ENCODE data around the gene TRAFD1.

TRAFD1 gene

GRCh38 chr12:112165624-112166023 is 40.3 kb downstream of the TRAFD1 start:
- Histone ChIP-seq H4K8ac (ENCODE audit: low read depth, low read length) (no peak overlapping the region), H3K9ac (ENCODE audit: low read depth, low read length, poor library complexity) (no peak overlapping the region), H2BK12ac (ENCODE audit: low read length) (no peak overlapping the region), H3K4me2 (ENCODE audit: insufficient read depth, low read length, poor library complexity, severe bottlenecking) (no peak overlapping the region), H3K36me3 (replicated peaks in 1 of 2; ENCODE audit: control insufficient read depth in 2 of 2, insufficient read depth in 2 of 2, low read length in 2 of 2) (peaks cover 14 to 84% of the 10 kb centered on the region in 2 donors), H3K9me3 (replicated peaks in 1 of 2; ENCODE audit: control insufficient read depth in 2 of 2, insufficient read depth in 1 of 2, low read depth in 1 of 2, low read length in 2 of 2) (peaks cover 4 to 9% of the 10 kb centered on the region in 2 donors), H2BK15ac (ENCODE audit: low read length) (no peak overlapping the region), H3K4me1 (ENCODE audit: control insufficient read depth in 2 of 2, insufficient read depth in 1 of 2, low read depth in 1 of 2, low read length in 2 of 2) (no peaks in the 10 kb centered on the region), H3K14ac (ENCODE audit: low read length) (peak overlapping the region; percentile 25), H2AK5ac (ENCODE audit: low read depth, low read length) (no peak overlapping the region), H2BK120ac (ENCODE audit: low read depth, low read length) (no peak overlapping the region), H3K18ac (ENCODE audit: low read length) (no peak overlapping the region), H3K23ac (ENCODE audit: low read depth, low read length, poor library complexity) (peak overlapping the region; percentile 25), H3K79me1 (ENCODE audit: low read depth, low read length) (peaks cover 1% of the 10 kb centered on the region), H2AFZ (ENCODE audit: low read length) (no peak overlapping the region), H3K4ac (ENCODE audit: low read length) (no peak overlapping the region), H2BK5ac (ENCODE audit: low read length) (no peak overlapping the region), H3K27me3 (ENCODE audit: control insufficient read depth in 3 of 3, insufficient read depth in 3 of 3, low read depth in 1 of 3, low read length in 3 of 3) (no peaks in the 10 kb centered on the region), H3K4me3 (ENCODE audit: low read length in 2 of 2) (no peak overlapping the region), H3K27ac (replicated peaks; ENCODE audit: low read length) (no peak overlapping the region), H4K91ac (ENCODE audit: low read depth, low read length, poor library complexity) (peak overlapping the region; percentile 43)
- DNase-seq (ENCODE audit: low spot score), result no peak
- no CpG with 5 or more reads among the region's 13 CpGs for WGBS, 2 donors (ENCODE audit: extremely low coverage in 2 of 2, insufficient read length in 2 of 2, insufficient replicate concordance in 1 of 2)

- DNase-seq (ENCODE audit: low spot score), result no peak
- no peak overlapping the region for H2BK120ac ChIP-seq (ENCODE audit: low read depth, low read length)
- no CpG with 5 or more reads among the region's 26 CpGs for WGBS, 2 donors (ENCODE audit: extremely low coverage in 2 of 2, insufficient read length in 2 of 2, insufficient replicate concordance in 1 of 2)
These were observed 41.0 kb downstream of the TRAFD1 start for GRCh38 chr12:112166051-112167015.

GRCh38 chr12:112167031-112167461 is 41.7 kb downstream of the TRAFD1 start:
- Histone ChIP-seq H3K4ac (ENCODE audit: low read length) (no peak overlapping the region), H3K4me2 (ENCODE audit: insufficient read depth, low read length, poor library complexity, severe bottlenecking) (no peak overlapping the region), H4K8ac (ENCODE audit: low read depth, low read length) (no peak overlapping the region), H2AK5ac (ENCODE audit: low read depth, low read length) (no peak overlapping the region), H3K79me1 (ENCODE audit: low read depth, low read length) (peaks cover 1% of the 10 kb centered on the region), H3K27ac (replicated peaks; ENCODE audit: low read length) (no peak overlapping the region), H3K4me3 (ENCODE audit: low read length in 2 of 2) (no peak overlapping the region), H2BK15ac (ENCODE audit: low read length) (no peak overlapping the region), H2BK120ac (ENCODE audit: low read depth, low read length) (no peak overlapping the region), H3K36me3 (replicated peaks in 1 of 2; ENCODE audit: control insufficient read depth in 2 of 2, insufficient read depth in 2 of 2, low read length in 2 of 2) (peaks cover 13 to 82% of the 10 kb centered on the region in 2 donors), H3K9me3 (replicated peaks in 1 of 2; ENCODE audit: control insufficient read depth in 2 of 2, insufficient read depth in 1 of 2, low read depth in 1 of 2, low read length in 2 of 2) (peaks cover 4 to 5% of the 10 kb centered on the region in 2 donors), H3K18ac (ENCODE audit: low read length) (no peak overlapping the region), H2BK5ac (ENCODE audit: low read length) (peak overlapping the region; percentile 53), H2BK12ac (ENCODE audit: low read length) (no peak overlapping the region), H3K23ac (ENCODE audit: low read depth, low read length, poor library complexity) (peak overlapping the region; percentile 67), H3K9ac (ENCODE audit: low read depth, low read length, poor library complexity) (no peak overlapping the region), H3K14ac (ENCODE audit: low read length) (peak overlapping the region; percentile 89), H3K4me1 (ENCODE audit: control insufficient read depth in 2 of 2, insufficient read depth in 1 of 2, low read depth in 1 of 2, low read length in 2 of 2) (no peaks in the 10 kb centered on the region), H2AFZ (ENCODE audit: low read length) (no peak overlapping the region), H3K27me3 (ENCODE audit: control insufficient read depth in 3 of 3, insufficient read depth in 3 of 3, low read depth in 1 of 3, low read length in 3 of 3) (no peaks in the 10 kb centered on the region), H4K91ac (ENCODE audit: low read depth, low read length, poor library complexity) (no peak overlapping the region)
- DNase-seq (ENCODE audit: low spot score), result no peak
- no CpG with 5 or more reads among the region's 12 CpGs for WGBS, 2 donors (ENCODE audit: extremely low coverage in 2 of 2, insufficient read length in 2 of 2, insufficient replicate concordance in 1 of 2)

More at GRCh38 chr12:112166051-112167015, 41.0 kb downstream of the TRAFD1 start:
- Histone ChIP-seq H3K18ac (ENCODE audit: low read length) (no peak overlapping the region), H3K27ac (replicated peaks; ENCODE audit: low read length) (no peak overlapping the region), H2AK5ac (ENCODE audit: low read depth, low read length) (peak overlapping the region; percentile 45), H2BK12ac (ENCODE audit: low read length) (no peak overlapping the region), H2AFZ (ENCODE audit: low read length) (no peak overlapping the region), H4K91ac (ENCODE audit: low read depth, low read length, poor library complexity) (no peak overlapping the region), H3K4me3 (ENCODE audit: low read length in 2 of 2) (peak overlapping the region in 1 of 2 donors; percentile 47), H3K9me3 (replicated peaks in 1 of 2; ENCODE audit: control insufficient read depth in 2 of 2, insufficient read depth in 1 of 2, low read depth in 1 of 2, low read length in 2 of 2) (peaks cover 4 to 9% of the 10 kb centered on the region in 2 donors), H3K4ac (ENCODE audit: low read length) (no peak overlapping the region), H3K36me3 (replicated peaks in 1 of 2; ENCODE audit: control insufficient read depth in 2 of 2, insufficient read depth in 2 of 2, low read length in 2 of 2) (peaks cover 17 to 84% of the 10 kb centered on the region in 2 donors), H2BK5ac (ENCODE audit: low read length) (peak overlapping the region; percentile 87), H3K23ac (ENCODE audit: low read depth, low read length, poor library complexity) (peak overlapping the region; percentile 67), H3K79me1 (ENCODE audit: low read depth, low read length) (peaks cover 1% of the 10 kb centered on the region), H3K14ac (ENCODE audit: low read length) (peak overlapping the region; percentile 25), H4K8ac (ENCODE audit: low read depth, low read length) (peak overlapping the region; percentile 23), H2BK15ac (ENCODE audit: low read length) (no peak overlapping the region), H3K27me3 (ENCODE audit: control insufficient read depth in 3 of 3, insufficient read depth in 3 of 3, low read depth in 1 of 3, low read length in 3 of 3) (no peaks in the 10 kb centered on the region), H3K9ac (ENCODE audit: low read depth, low read length, poor library complexity) (peak overlapping the region; percentile 50), H3K4me2 (ENCODE audit: insufficient read depth, low read length, poor library complexity, severe bottlenecking) (no peak overlapping the region), H3K4me1 (ENCODE audit: control insufficient read depth in 2 of 2, insufficient read depth in 1 of 2, low read depth in 1 of 2, low read length in 2 of 2) (no peaks in the 10 kb centered on the region)
